ENCODE measurements around the gene XPR1.
A peak's percentile ranks its signal among the peaks of the same experiment; 100 is the strongest.

Gene XPR1

GRCh38 chr1:180631766-180632325 lies at the start of gene XPR1:
XPR1 (plus strand) TSS chr1:180632022; CDS start chr1:180632202, 180 bp downstream.
- peak; percentile 99 for DNase-seq (ENCODE audit: low read depth)
- peak within 1 kb of the TSS; percentile 92 for H3K4me3 ChIP-seq (replicated peaks; ENCODE audit: low read depth, low read length)
- peak; percentile 45 for TF ChIP-seq CTCF (IDR thresholded peaks at IDR 0.05; ENCODE audit: low read length, missing control alignments)

- no peak for TF ChIP-seq CTCF (IDR thresholded peaks at IDR 0.05; ENCODE audit: low read length, missing control alignments)
- no peak for DNase-seq (ENCODE audit: low read depth)
- H3K4me3 ChIP-seq (replicated peaks; ENCODE audit: low read depth, low read length) = no peak overlapping the region
Measured at GRCh38 chr1:180584869-180585268, 47.0 kb upstream of the XPR1 start.

GRCh38 chr1:180585994-180586359 lies 45.8 kb upstream of the XPR1 start:
- no peak overlapping the region for H3K4me3 ChIP-seq (replicated peaks; ENCODE audit: low read depth, low read length)
- no peak for TF ChIP-seq CTCF (IDR thresholded peaks at IDR 0.05; ENCODE audit: low read length, missing control alignments)
- DNase-seq (ENCODE audit: low read depth) = no peak

- H3K4me3 ChIP-seq (replicated peaks; ENCODE audit: low read depth, low read length) = no peak overlapping the region
- peak; percentile 62 for DNase-seq (ENCODE audit: low read depth)
- TF ChIP-seq CTCF (IDR thresholded peaks at IDR 0.05; ENCODE audit: low read length, missing control alignments) = no peak
Measured at GRCh38 chr1:180586671-180587155, 45.1 kb upstream of the XPR1 start.

- no peak overlapping the region for H3K4me3 ChIP-seq (replicated peaks; ENCODE audit: low read depth, low read length)
- no peak for DNase-seq (ENCODE audit: low read depth)
- TF ChIP-seq CTCF (IDR thresholded peaks at IDR 0.05; ENCODE audit: low read length, missing control alignments) = no peak
Measured at GRCh38 chr1:180588121-180588520, 43.7 kb upstream of the XPR1 start.

- no peak for TF ChIP-seq CTCF (IDR thresholded peaks at IDR 0.05; ENCODE audit: low read length, missing control alignments)
- no peak for DNase-seq (ENCODE audit: low read depth)
- no peak overlapping the region for H3K4me3 ChIP-seq (replicated peaks; ENCODE audit: low read depth, low read length)
Measured at GRCh38 chr1:180590889-180591288, 40.9 kb upstream of the XPR1 start.

GRCh38 chr1:180593382-180593781 lies 38.4 kb upstream of the XPR1 start:
- no peak overlapping the region for H3K4me3 ChIP-seq (replicated peaks; ENCODE audit: low read depth, low read length)
- no peak for DNase-seq (ENCODE audit: low read depth)
- no peak for TF ChIP-seq CTCF (IDR thresholded peaks at IDR 0.05; ENCODE audit: low read length, missing control alignments)

Data from fibroblast of pulmonary artery (primary cell).